ENCODE measurements around the gene RAB12. TPM values are rescaled to one million over a fixed set of nuclear protein-coding genes. Genes with fewer than 3 reads are reported as not detected.

Gene RAB12
- total RNA-seq, 1 donor from 2014 or later: 14.5 TPM

DNA sequence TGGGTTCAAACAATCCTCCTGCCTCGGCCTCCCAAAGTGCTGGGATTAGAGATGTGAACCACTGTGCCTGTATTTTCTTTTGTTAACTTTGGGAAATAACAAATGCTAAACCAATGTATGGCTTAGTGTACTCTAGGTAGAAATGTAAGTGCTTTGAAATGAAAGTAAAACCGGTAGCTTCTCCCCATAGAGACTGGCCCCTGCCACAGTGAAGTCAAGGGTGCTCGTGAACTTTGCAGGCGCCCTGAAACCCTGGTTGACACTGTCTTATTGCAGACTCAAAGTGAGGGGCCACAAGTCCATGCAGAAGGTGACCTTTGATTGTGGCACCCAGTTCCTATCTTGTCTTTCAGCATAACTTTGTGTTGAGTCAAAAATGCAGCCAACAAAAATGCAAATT is 72.0 kb downstream of the RAB12 start:
- intact Hi-C loops (cut with micrococcal nuclease): no loop called here

DNA sequence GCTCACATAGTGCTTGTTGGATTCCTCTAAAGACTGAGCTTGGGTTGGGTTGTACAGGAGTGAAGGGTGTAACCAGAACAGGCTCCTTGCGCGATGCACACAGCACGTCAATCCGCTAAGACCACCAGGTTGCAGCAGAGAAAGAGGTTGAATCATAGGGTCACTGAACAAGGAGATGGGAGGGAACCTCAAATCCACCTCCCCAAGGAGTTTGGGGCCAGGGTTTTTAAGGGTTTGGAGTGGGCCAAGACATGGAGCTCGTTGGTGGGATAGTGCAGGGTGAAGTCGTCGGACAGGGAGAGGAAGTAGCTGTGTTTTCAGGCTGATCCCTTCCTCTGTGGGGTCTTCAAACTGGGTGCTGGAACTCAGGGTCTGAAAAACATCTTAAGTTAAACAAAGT is 75.3 kb downstream of the RAB12 start:
- intact Hi-C loops (cut with micrococcal nuclease): no loop called here

- intact Hi-C loops (cut with micrococcal nuclease): no loop called here
Observed at GRCh38 chr18:8685141-8685913, 76.1 kb downstream of the RAB12 start.

GRCh38 chr18:8685914-8686216 is 76.6 kb downstream of the RAB12 start:
- intact Hi-C loops (cut with micrococcal nuclease): no loop called here

DNA sequence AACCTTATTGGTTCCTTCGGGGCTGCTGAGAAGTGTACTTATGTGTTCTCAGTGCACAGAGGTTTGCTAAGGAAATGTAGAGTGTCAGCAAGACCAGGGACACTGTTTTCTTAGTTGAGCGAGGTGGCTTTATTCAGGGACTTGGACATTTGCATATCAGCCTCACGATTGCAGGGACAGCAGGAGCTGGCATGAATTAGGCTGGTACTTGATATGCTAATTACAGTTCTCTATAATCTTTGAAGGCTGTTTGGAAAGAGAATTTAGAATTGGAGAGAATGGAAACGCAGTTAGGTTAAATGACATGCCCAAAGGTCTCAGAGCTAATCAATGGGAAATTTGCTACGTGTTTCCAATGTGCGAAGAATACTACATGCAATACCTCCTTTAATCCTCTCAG is 77.4 kb downstream of the RAB12 start:
- intact Hi-C loops (cut with micrococcal nuclease): no loop called here

GRCh38 chr18:8688216-8688800 is 79.1 kb downstream of the RAB12 start:
- intact Hi-C loops (cut with micrococcal nuclease): no loop called here

DNA sequence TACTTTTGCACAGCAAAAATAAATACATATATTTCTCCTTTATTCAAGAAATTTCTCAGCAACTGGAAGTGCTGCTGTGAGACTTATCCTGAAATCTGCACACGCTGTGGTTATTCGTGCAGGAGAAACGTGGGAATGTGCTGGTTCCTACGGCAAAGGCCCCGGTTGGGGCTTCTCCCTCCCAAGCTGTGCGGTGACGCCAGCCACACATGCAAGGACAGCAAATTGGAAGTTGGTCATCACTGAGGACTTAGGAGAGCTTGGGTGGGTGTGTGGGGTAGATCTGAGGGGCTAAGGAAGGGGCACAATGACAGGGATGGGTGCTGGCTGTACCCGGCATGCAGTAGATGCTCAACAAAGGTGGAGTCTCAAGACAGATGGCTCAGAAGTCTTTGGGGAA is 79.6 kb downstream of the RAB12 start:
- intact Hi-C loops (cut with micrococcal nuclease): no loop called here

Other genes starting within 250 kb of the RAB12 start
- 0.91 and 0.93 TPM in 2 replicates for gene MTCL1, start 96.1 kb downstream of the RAB12 start, total RNA-seq

Data from T-helper 2 cell treated with Interferon-gamma antibody and Interleukin-4, amounts not matched to agents 100 ng/mL and 5 ng/mL, for 36 hours (primary cell).